Caco-2 (cell line): ENCODE results near the gene KCNC2. TPM values are rescaled to one million over a fixed set of nuclear protein-coding genes. Genes with fewer than 3 reads are reported as not detected.
"Not testable (repeated sequence)": the region's sequence is repeated elsewhere in the genome, so short reads cannot be mapped to it uniquely, and the experiment has no call there.

Experiments
- BruUV-seq: library from RNA; stranded (reverse); fragments of 400-500 nt; replicated peaks from 2 replicates; lab custom pipeline; 2021; lab: Mats Ljungman, UMichigan
- CTCF ChIA-PET: fragments of 300-600 bp; sonication (Branson Sonifier 250); formaldehyde crosslinking; loops from one replicate; lab custom pipeline; 2022; ENCODE audit warnings: antibody characterized with exemption; lab: Charles Lee
- POLR2A ChIA-PET: fragments of 300-600 bp; sonication (Branson Sonifier 250); formaldehyde crosslinking; loops from one replicate; lab custom pipeline; 2022; ENCODE audit warnings: antibody characterized with exemption; lab: Charles Lee
- DNase-seq, 2 experiments: peaks; one replicate each; pipeline versions ENCODE4 v3.0.0 to v3.0.0-alpha.2; 2020 to 2022
- H3K27me3 ChIP-seq: replicated peaks from 2 replicates; pipeline ENCODE4 v1.6.0; 2011; ENCODE audit warnings: low read length; ENCODE audit not compliant: control insufficient read depth, insufficient read depth
- H3K36me3 ChIP-seq: 2 replicates; pipeline ENCODE4 v1.5.1; 2011; ENCODE audit warnings: low read length; ENCODE audit not compliant: control insufficient read depth, insufficient read depth
- H3K4me1 ChIP-seq: fragments of 250-450 bp; sonication (Bioruptor Pico); 2 replicates; pipeline ENCODE4 v1.5.1; 2020; ENCODE audit warnings: mild to moderate bottlenecking
- H3K4me3 ChIP-seq: 2 replicates; pipeline ENCODE4 v1.5.1; 2011; ENCODE audit warnings: low read depth, mild to moderate bottlenecking, control low read depth, low read length
- H3K9me3 ChIP-seq: fragments of 250-450 bp; sonication (Bioruptor Pico); 2 replicates; pipeline ENCODE4 v1.5.1; 2020; ENCODE audit warnings: mild to moderate bottlenecking, moderate library complexity
- H3K27ac Mint-ChIP-seq: one replicate; pipeline ENCODE4 v1.8.0; 2022; ENCODE audit warnings: mixed read lengths; ENCODE audit not compliant: unreplicated experiment
- H3K27me3 Mint-ChIP-seq: one replicate; pipeline ENCODE4 v1.8.0; 2022; ENCODE audit warnings: mixed read lengths; ENCODE audit not compliant: insufficient read depth, unreplicated experiment
- H3K36me3 Mint-ChIP-seq: one replicate; pipeline ENCODE4 v1.8.0; 2022; ENCODE audit warnings: mild to moderate bottlenecking, mixed read lengths; ENCODE audit not compliant: insufficient read depth, unreplicated experiment
- H3K4me1 Mint-ChIP-seq: one replicate; pipeline ENCODE4 v1.8.0; 2022; ENCODE audit warnings: low read depth, mixed read lengths; ENCODE audit not compliant: unreplicated experiment
- H3K4me3 Mint-ChIP-seq: one replicate; pipeline ENCODE4 v1.8.0; 2022; ENCODE audit warnings: mild to moderate bottlenecking, moderate library complexity, mixed read lengths; ENCODE audit not compliant: unreplicated experiment
- H3K9me3 Mint-ChIP-seq: one replicate; pipeline ENCODE4 v1.8.0; 2022; ENCODE audit warnings: mixed read lengths; ENCODE audit not compliant: unreplicated experiment
- intact Hi-C: fragments of 100-400 bp; cut with micrococcal nuclease; formaldehyde crosslinking; loops from one replicate; pipeline ENCODE4 v1.10.0; 2022; ENCODE audit not compliant: unreplicated experiment
- total RNA-seq: library from RNA; stranded (reverse); gene quantifications from 2 replicates; pipeline ENCODE4 v1.2.3, GENCODE V29; 2022
- TF ChIP-seq, protein P1 (sequence below), 2 experiments: fragments of 200-600 bp in 1 of 2; IDR thresholded peaks; 1 replicate in 1 of 2; 2 replicates in 1 of 2; pipeline versions ENCODE4 v1.5.1 to v1.8.0; 2011 to 2022; ENCODE audit warnings: antibody characterized with exemption in 1 of 2, control low read depth in 1 of 2, inconsistent platforms in 1 of 2, low read depth in 1 of 2, low read length in 1 of 2, mild to moderate bottlenecking in 1 of 2, moderate library complexity in 1 of 2; ENCODE audit not compliant: insufficient read depth in 1 of 2, severe bottlenecking in 1 of 2, unreplicated experiment in 1 of 2

KCNC2 gene
- total RNA-seq, 1 experiment from 2014 or later: not detected

DNA sequence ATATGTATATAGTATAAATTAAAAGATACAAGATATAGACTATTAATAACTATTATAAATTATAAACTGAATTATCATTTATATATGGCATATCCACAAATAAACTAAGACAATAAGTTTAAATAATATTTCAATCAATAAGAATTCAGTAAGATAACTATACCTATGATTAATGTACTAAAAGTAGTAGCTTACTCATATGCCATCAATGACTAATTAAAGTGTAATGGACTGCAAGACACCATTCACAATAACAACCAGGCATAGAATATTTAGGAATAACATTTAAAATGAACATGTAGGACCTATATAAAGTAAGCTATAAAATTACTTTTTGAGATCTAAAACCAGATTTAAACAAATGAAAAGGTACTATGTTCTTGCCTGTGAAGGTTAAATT lies 18.8 kb downstream of the KCNC2 start:
- Histone ChIP-seq H3K27me3 (no peaks in the 10 kb centered on the region), H3K36me3 (no peaks in the 10 kb centered on the region), H3K4me1 (no peaks in the 10 kb centered on the region), H3K9me3 (no peaks in the 10 kb centered on the region), H3K4me3 (no peak overlapping the region)
- TF ChIP-seq, protein P1, sequence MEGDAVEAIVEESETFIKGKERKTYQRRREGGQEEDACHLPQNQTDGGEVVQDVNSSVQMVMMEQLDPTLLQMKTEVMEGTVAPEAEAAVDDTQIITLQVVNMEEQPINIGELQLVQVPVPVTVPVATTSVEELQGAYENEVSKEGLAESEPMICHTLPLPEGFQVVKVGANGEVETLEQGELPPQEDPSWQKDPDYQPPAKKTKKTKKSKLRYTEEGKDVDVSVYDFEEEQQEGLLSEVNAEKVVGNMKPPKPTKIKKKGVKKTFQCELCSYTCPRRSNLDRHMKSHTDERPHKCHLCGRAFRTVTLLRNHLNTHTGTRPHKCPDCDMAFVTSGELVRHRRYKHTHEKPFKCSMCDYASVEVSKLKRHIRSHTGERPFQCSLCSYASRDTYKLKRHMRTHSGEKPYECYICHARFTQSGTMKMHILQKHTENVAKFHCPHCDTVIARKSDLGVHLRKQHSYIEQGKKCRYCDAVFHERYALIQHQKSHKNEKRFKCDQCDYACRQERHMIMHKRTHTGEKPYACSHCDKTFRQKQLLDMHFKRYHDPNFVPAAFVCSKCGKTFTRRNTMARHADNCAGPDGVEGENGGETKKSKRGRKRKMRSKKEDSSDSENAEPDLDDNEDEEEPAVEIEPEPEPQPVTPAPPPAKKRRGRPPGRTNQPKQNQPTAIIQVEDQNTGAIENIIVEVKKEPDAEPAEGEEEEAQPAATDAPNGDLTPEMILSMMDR (IDR thresholded peaks at IDR 0.05; ENCODE audit: insufficient read depth in 1 of 2, low read depth in 1 of 2, low read length in 1 of 2, severe bottlenecking in 1 of 2, unreplicated experiment in 1 of 2): no peak
- Mint-ChIP-seq H3K4me1 (no peaks in the 10 kb centered on the region), H3K27me3 (no peaks in the 10 kb centered on the region), H3K9me3 (no peaks in the 10 kb centered on the region), H3K36me3 (no peaks in the 10 kb centered on the region), H3K27ac (no peak overlapping the region), H3K4me3 (no peak overlapping the region)
- no peak for DNase-seq
- BruUV-seq: no TSS peak
- CTCF ChIA-PET: no interaction called here
- POLR2A ChIA-PET: no interaction called here
- intact Hi-C loops: no loop called here

DNA sequence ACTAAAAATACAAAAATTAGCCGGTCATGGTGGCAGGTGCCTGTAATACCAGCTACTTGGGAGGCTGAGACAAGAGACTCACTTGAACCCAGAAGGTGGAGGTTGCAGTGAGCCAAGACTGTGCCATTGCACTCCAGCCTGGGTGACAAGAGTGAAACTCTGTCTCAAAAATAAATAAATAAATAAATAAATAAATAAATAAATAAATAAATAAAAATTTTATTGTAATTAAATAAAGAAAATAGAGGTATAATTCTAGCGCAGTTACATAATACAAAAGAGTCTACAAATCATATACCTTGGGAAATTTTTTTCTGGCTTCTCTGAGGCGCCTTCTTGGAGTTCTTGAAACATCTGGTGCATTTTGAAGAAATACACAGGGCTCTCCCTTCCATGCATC lies 23.8 kb downstream of the KCNC2 start:
- H3K27me3 Mint-ChIP-seq, H3K4me1 Mint-ChIP-seq, POLR2A ChIA-PET, H3K4me1 ChIP-seq, intact Hi-C loops, BruUV-seq, CTCF ChIA-PET, H3K4me3 ChIP-seq, H3K36me3 Mint-ChIP-seq, H3K9me3 ChIP-seq, H3K27ac Mint-ChIP-seq, H3K36me3 ChIP-seq, H3K4me3 Mint-ChIP-seq, H3K27me3 ChIP-seq, DNase-seq, H3K9me3 Mint-ChIP-seq: not testable (repeated sequence)

DNA sequence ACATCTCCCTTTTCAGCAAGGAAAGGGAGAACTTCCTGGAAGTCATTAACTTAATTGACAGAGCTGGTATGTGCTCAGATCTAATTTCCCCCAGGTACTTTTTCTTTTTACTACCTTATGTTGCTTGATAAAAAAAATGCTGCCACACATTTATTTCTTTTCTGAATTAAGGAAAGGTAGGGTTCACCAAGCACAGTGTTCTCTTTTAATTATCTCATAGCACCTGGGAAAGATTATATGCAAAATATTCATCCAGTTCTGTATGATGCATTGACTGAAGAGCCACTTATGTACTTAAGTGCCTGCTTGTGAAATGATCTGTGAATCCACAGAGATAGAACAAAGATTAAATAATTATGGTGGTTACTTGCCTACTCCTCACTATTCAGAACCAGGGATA lies 25.1 kb downstream of the KCNC2 start:
- no TSS peak for BruUV-seq
- Histone ChIP-seq H3K27me3 (no peaks in the 10 kb centered on the region), H3K9me3 (no peaks in the 10 kb centered on the region), H3K36me3 (no peaks in the 10 kb centered on the region), H3K4me1 (no peaks in the 10 kb centered on the region), H3K4me3 (no peak overlapping the region)
- ChIA-PET CTCF (no interaction called here), POLR2A (no interaction called here)
- Mint-ChIP-seq H3K4me3 (no peak overlapping the region), H3K36me3 (no peaks in the 10 kb centered on the region), H3K27me3 (no peaks in the 10 kb centered on the region), H3K9me3 (no peaks in the 10 kb centered on the region), H3K4me1 (no peaks in the 10 kb centered on the region), H3K27ac (no peak overlapping the region)
- intact Hi-C loops: no loop called here
- TF ChIP-seq, protein P1 (IDR thresholded peaks at IDR 0.05; ENCODE audit: insufficient read depth in 1 of 2, low read depth in 1 of 2, low read length in 1 of 2, severe bottlenecking in 1 of 2, unreplicated experiment in 1 of 2): no peak
- DNase-seq: no peak

DNA sequence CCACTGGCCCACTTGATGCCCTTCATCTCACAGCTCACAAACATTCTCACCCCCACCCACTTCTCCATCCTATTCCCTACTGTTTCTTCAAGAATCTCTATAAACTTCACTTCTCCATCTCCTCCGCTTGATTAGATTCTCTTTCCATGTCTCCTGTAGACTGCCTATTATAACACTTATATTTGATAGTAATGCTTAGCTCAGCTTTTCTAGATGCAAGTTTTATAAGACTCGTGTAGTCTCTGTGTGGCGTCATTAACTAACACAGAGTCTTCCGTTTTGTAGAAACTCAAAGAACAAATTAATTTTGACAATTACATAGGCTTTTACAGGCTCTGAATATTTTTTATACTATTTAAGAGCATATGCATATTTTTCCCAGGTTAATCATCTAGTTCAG lies 25.7 kb downstream of the KCNC2 start:
- Mint-ChIP-seq H3K9me3 (no peaks in the 10 kb centered on the region), H3K4me1 (no peaks in the 10 kb centered on the region), H3K27me3 (no peaks in the 10 kb centered on the region), H3K4me3 (no peak overlapping the region), H3K36me3 (no peaks in the 10 kb centered on the region), H3K27ac (no peak overlapping the region)
- no peak overlapping the region for H3K4me3 ChIP-seq
- H3K9me3 ChIP-seq: no peaks in the 10 kb centered on the region
- BruUV-seq: no TSS peak
- CTCF ChIA-PET: no interaction called here
- H3K4me1 ChIP-seq: no peaks in the 10 kb centered on the region
- POLR2A ChIA-PET: no interaction called here
- no peak for DNase-seq
- H3K36me3 ChIP-seq: no peaks in the 10 kb centered on the region
- no peaks in the 10 kb centered on the region for H3K27me3 ChIP-seq
- TF ChIP-seq, protein P1 (IDR thresholded peaks at IDR 0.05; ENCODE audit: insufficient read depth in 1 of 2, low read depth in 1 of 2, low read length in 1 of 2, severe bottlenecking in 1 of 2, unreplicated experiment in 1 of 2): no peak
- intact Hi-C loops: no loop called here
